ENCODE data around the gene FSCN2.

Gene FSCN2, protein sequence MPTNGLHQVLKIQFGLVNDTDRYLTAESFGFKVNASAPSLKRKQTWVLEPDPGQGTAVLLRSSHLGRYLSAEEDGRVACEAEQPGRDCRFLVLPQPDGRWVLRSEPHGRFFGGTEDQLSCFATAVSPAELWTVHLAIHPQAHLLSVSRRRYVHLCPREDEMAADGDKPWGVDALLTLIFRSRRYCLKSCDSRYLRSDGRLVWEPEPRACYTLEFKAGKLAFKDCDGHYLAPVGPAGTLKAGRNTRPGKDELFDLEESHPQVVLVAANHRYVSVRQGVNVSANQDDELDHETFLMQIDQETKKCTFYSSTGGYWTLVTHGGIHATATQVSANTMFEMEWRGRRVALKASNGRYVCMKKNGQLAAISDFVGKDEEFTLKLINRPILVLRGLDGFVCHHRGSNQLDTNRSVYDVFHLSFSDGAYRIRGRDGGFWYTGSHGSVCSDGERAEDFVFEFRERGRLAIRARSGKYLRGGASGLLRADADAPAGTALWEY

DNA sequence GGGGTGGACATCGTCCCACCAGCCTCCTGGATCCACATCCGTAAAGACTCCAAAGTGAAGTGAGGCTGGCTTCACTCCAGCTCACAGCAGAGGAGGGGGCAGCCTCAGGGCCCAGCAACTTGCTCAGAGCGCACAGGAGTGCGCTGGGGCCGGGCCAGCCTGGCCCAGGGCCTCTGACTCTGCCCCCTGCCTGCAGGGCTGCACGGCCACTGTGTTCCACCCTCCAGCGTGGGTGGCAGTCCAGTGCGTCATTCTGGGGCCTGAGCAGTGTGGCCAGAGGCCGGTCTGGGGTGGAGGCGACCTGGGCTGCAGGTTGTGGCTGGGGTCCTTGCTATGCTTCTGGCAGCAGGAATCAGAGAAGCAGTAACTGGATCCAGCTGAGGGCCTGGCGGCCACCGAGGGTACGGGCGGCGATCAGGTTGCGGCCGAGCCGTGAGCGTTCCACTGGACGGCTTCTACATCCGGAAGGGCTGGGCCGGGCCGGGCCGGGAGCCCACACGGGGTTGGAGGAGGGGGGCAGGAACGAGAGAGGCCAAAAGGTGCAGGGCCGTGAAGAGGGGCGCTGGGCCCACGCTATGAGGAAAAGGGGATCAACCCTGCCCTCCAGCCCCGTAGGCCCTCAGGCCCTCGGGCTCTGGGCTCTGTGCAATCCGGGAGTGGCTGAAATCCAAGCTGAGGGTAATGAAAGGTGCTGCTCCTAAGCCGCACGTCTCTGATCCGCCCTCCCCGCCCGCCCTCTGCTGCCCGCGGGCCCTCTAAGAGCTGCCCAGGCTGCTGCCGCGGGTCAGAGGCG is at the start of gene FSCN2:
TSS of gene FSCN2 (plus strand) at position 787 of the 793 bp plus-strand sequence. CDS start 155 bp downstream, outside the sequence.
- no peak for DNase-seq (ENCODE audit: low read depth)

GRCh38 chr17:81479175-81480071 is 48.8 kb upstream of the FSCN2 start:
- no peak for DNase-seq (ENCODE audit: low read depth)

GRCh38 chr17:81480140-81481072 is 47.8 kb upstream of the FSCN2 start:
- peak; percentile 64 for DNase-seq (ENCODE audit: low read depth)

GRCh38 chr17:81481073-81481799 is 46.9 kb upstream of the FSCN2 start:
- DNase-seq (ENCODE audit: low read depth) = no peak

- DNase-seq (ENCODE audit: low read depth) = no peak
These were observed 46.2 kb upstream of the FSCN2 start for GRCh38 chr17:81481815-81482505.

- DNase-seq (ENCODE audit: low read depth) = no peak
These were observed 45.5 kb upstream of the FSCN2 start for GRCh38 chr17:81482673-81483072.

GRCh38 chr17:81483085-81483861 is 44.9 kb upstream of the FSCN2 start:
- no peak for DNase-seq (ENCODE audit: low read depth)

- DNase-seq (ENCODE audit: low read depth) = no peak
These were observed 44.3 kb upstream of the FSCN2 start for GRCh38 chr17:81483862-81484194.

GRCh38 chr17:81484195-81484979 is 43.8 kb upstream of the FSCN2 start:
- no peak for DNase-seq (ENCODE audit: low read depth)

DNA sequence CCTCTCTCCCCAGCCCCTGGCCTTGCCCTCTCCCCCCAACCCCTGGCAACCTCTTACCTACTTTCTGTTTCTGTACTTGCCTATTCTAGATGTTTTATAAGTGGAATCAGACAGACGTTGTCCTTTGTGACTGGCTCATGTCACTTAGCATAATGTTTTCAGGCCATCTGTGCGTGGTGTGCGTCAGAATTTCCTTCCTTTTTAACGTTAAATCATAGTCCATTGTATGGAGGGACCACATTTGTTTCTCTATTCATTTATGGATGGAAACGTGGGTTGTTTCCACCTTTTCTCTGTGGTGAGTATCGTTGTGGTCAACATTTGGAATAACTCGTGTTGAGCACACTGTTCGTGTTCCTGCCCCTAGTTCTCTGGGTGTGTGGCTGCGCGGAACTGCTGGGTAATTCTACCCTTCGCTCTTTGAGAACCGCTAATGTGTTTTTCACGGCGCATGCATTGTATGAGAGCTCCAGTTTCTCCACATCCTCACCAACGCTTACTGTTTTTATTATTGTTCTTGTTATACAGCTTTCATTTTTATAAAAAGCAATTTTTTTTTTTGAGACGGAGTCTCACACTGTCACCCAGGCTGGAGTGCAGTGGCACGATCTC is 41.9 kb upstream of the FSCN2 start:
- DNase-seq (ENCODE audit: low read depth) = no peak

DNA sequence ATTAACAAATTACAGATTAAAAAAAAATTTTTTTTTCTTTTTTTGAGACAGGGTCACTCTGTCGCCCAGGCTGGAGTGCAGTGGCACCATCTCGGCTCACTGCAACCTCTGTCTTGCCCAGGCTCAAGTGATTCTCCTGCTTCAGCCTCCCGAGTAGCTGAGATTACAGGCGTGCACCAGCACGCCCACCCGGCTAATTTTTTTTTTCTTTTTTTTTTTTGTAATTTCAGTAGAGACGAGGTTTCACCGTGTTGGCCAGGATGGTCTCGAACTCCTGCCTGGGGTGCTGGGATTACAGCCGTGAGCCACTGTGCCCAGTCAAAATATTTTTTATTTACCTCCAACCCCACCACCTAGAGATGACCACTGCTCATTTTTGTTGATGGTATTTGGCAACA is 41.1 kb upstream of the FSCN2 start:
- no peak for DNase-seq (ENCODE audit: low read depth)

- DNase-seq (ENCODE audit: low read depth) = no peak
These were observed 40.5 kb upstream of the FSCN2 start for GRCh38 chr17:81487487-81488275.

- DNase-seq (ENCODE audit: low read depth) = no peak
These were observed 39.8 kb upstream of the FSCN2 start for GRCh38 chr17:81488276-81488860.

- no peak for DNase-seq (ENCODE audit: low read depth)
These were observed 38.9 kb upstream of the FSCN2 start for GRCh38 chr17:81489012-81489997.
